HL-60 (cell line): ENCODE measurements around the gene FAM149A.

ENCODE experiments used
- GABPA ChIP-seq: IDR thresholded peaks from 2 replicates; pipeline ENCODE4 v1.6.1; 2012; ENCODE audit warnings: low read depth
- POLR2AphosphoS5 ChIP-seq: IDR thresholded peaks from 2 replicates; pipeline ENCODE4 v1.6.1; 2012; ENCODE audit warnings: low read depth
- REST ChIP-seq: IDR thresholded peaks from 2 replicates; pipeline ENCODE4 v1.6.1; 2012; ENCODE audit warnings: low read depth; ENCODE audit not compliant: insufficient replicate concordance
- SPI1 ChIP-seq: IDR thresholded peaks from 2 replicates; pipeline ENCODE4 v1.6.1; 2012; ENCODE audit warnings: low read depth, mild to moderate bottlenecking, borderline replicate concordance
- TF ChIP-seq, protein P1 (sequence below): IDR thresholded peaks from one replicate; pipeline ENCODE4 v1.5.1; 2011; ENCODE audit warnings: low read length, control low read depth, inconsistent platforms; ENCODE audit not compliant: insufficient read depth

GRCh38 chr4:186189656-186190055 lies 85.2 kb downstream of the FAM149A start:
- TF ChIP-seq, protein P1, sequence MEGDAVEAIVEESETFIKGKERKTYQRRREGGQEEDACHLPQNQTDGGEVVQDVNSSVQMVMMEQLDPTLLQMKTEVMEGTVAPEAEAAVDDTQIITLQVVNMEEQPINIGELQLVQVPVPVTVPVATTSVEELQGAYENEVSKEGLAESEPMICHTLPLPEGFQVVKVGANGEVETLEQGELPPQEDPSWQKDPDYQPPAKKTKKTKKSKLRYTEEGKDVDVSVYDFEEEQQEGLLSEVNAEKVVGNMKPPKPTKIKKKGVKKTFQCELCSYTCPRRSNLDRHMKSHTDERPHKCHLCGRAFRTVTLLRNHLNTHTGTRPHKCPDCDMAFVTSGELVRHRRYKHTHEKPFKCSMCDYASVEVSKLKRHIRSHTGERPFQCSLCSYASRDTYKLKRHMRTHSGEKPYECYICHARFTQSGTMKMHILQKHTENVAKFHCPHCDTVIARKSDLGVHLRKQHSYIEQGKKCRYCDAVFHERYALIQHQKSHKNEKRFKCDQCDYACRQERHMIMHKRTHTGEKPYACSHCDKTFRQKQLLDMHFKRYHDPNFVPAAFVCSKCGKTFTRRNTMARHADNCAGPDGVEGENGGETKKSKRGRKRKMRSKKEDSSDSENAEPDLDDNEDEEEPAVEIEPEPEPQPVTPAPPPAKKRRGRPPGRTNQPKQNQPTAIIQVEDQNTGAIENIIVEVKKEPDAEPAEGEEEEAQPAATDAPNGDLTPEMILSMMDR: no peak
- no peak for TF ChIP-seq POLR2AphosphoS5
- TF ChIP-seq REST: no peak
- no peak for TF ChIP-seq SPI1
- no peak for TF ChIP-seq GABPA
